Epithelial cell of esophagus (primary cell): ENCODE measurements around the gene PPIF.

Experiments used
- DNase-seq: peaks from one replicate; pipeline ENCODE4 v3.0.0; 2010; ENCODE audit warnings: low read depth
- H3K4me3 ChIP-seq: 2 replicates; pipeline ENCODE4 v1.5.1; 2011; ENCODE audit warnings: mild to moderate bottlenecking, low read length, control low read depth
- CTCF ChIP-seq: IDR thresholded peaks from 2 replicates; pipeline ENCODE4 v1.5.1; 2011; ENCODE audit warnings: low read depth, mild to moderate bottlenecking, low read length, control low read depth, inconsistent platforms; ENCODE audit not compliant: insufficient read depth; ENCODE audit errors: missing control alignments

The PPIF gene

GRCh38 chr10:79344502-79345195 is 2.6 kb upstream of the PPIF start:
- peak; percentile 61 for DNase-seq
- H3K4me3 ChIP-seq = no peak overlapping the region
- TF ChIP-seq CTCF = no peak

GRCh38 chr10:79345241-79346011 is 1.8 kb upstream of the PPIF start:
- DNase-seq = no peak
- no peak overlapping the region for H3K4me3 ChIP-seq
- TF ChIP-seq CTCF = no peak

- no peak for TF ChIP-seq CTCF
- no peak overlapping the region for H3K4me3 ChIP-seq
- DNase-seq = no peak
Observed at GRCh38 chr10:79346012-79346340, 1.3 kb upstream of the PPIF start.

GRCh38 chr10:79346388-79347225 is 662 bp upstream of the PPIF start:
- no peak for DNase-seq
- no peak for TF ChIP-seq CTCF
- no peak overlapping the region for H3K4me3 ChIP-seq

GRCh38 chr10:79347894-79348639 is 798 bp downstream of the PPIF start:
- DNase-seq = peak; percentile 61
- no peak for TF ChIP-seq CTCF
- peak overlapping the region; percentile 73 for H3K4me3 ChIP-seq

GRCh38 chr10:79348640-79348988 is 1.3 kb downstream of the PPIF start:
- peak overlapping the region; percentile 73 for H3K4me3 ChIP-seq
- no peak for DNase-seq
- no peak for TF ChIP-seq CTCF
